HepG2 (cell line): Measurements from ENCODE around the gene STK11. TPM values are rescaled to one million over a fixed set of nuclear protein-coding genes. Genes with fewer than 3 reads are reported as not detected.
A peak's percentile ranks its signal among the peaks of the same experiment; 100 is the strongest.

Source experiments
- DDIT3 ChIP-seq: sonication (generic); formaldehyde crosslinking; IDR thresholded peaks from 2 replicates; pipeline ENCODE4 v1.4.0; 2020; ENCODE audit warnings: mild to moderate bottlenecking, missing genetic modification reagents
- HNF4A ChIP-seq: sonication (generic); formaldehyde crosslinking; IDR thresholded peaks from 2 replicates; pipeline ENCODE4 v1.4.0; 2020; ENCODE audit warnings: missing genetic modification reagents
- JUNB ChIP-seq: sonication (generic); formaldehyde crosslinking; IDR thresholded peaks from 2 replicates; pipeline ENCODE4 v1.8.0; 2022; ENCODE audit warnings: missing genetic modification reagents, mild to moderate bottlenecking, borderline replicate concordance
- KDM2A ChIP-seq: sonication (generic); formaldehyde crosslinking; IDR thresholded peaks from 2 replicates; pipeline ENCODE4 v1.4.0; 2020; ENCODE audit warnings: low read depth, missing genetic modification reagents, borderline replicate concordance
- MED1 ChIP-seq: sonication (generic); formaldehyde crosslinking; IDR thresholded peaks from 2 replicates; pipeline ENCODE4 v1.4.0; 2020; ENCODE audit warnings: missing genetic modification reagents
- MYC ChIP-seq: sonication (generic); formaldehyde crosslinking; IDR thresholded peaks from 2 replicates; pipeline ENCODE4 v1.9.0; 2021; ENCODE audit warnings: missing genetic modification reagents, borderline replicate concordance
- NR2F6 ChIP-seq, 2 experiments: IDR thresholded peaks; 2 replicates each; pipeline ENCODE4 v1.6.1; 2016; ENCODE audit warnings: antibody characterized with exemption in 1 of 2, mild to moderate bottlenecking in 1 of 2
- RAD21 ChIP-seq: fragments of 450-650 bp; formaldehyde crosslinking; IDR thresholded peaks from 2 replicates; pipeline ENCODE4 v1.5.0; 2020; ENCODE audit warnings: mild to moderate bottlenecking
- RXRA ChIP-seq: sonication (generic); formaldehyde crosslinking; IDR thresholded peaks from 2 replicates; pipeline ENCODE4 v1.5.1; 2020; ENCODE audit warnings: missing genetic modification reagents
- SRY ChIP-seq: sonication (generic); formaldehyde crosslinking; IDR thresholded peaks from 2 replicates; pipeline ENCODE4 v1.8.0; 2022; ENCODE audit warnings: mild to moderate bottlenecking, missing genetic modification reagents
- TCF7L2 ChIP-seq: IDR thresholded peaks from 2 replicates; pipeline ENCODE4 v1.6.1; 2011; ENCODE audit warnings: mild to moderate bottlenecking, low read depth, low read length, moderate library complexity
- ZNF556 ChIP-seq: sonication (generic); formaldehyde crosslinking; IDR thresholded peaks from 2 replicates; pipeline ENCODE4 v1.4.0; 2020; ENCODE audit warnings: mild to moderate bottlenecking, missing genetic modification reagents, borderline replicate concordance
- ZNF563 ChIP-seq: sonication (generic); formaldehyde crosslinking; IDR thresholded peaks from 2 replicates; pipeline ENCODE4 v1.8.0; 2022; ENCODE audit warnings: mild to moderate bottlenecking, moderate library complexity, missing genetic modification reagents
- ZNF674 ChIP-seq: sonication (generic); formaldehyde crosslinking; IDR thresholded peaks from 2 replicates; pipeline ENCODE4 v1.5.0; 2020; ENCODE audit warnings: low read depth, mild to moderate bottlenecking, missing genetic modification reagents
- ZNF790 ChIP-seq: sonication (generic); formaldehyde crosslinking; IDR thresholded peaks from 2 replicates; pipeline ENCODE4 v1.8.0; 2022; ENCODE audit warnings: missing genetic modification reagents, mild to moderate bottlenecking, borderline replicate concordance
- ZNF83 ChIP-seq: sonication (generic); formaldehyde crosslinking; IDR thresholded peaks from 2 replicates; pipeline ENCODE4 v1.4.0; 2020; ENCODE audit warnings: missing genetic modification reagents, mild to moderate bottlenecking, borderline replicate concordance
- polyA plus RNA-seq, 8 experiments: library from polyadenylated mRNA; depleted of rRNA in 3 of 8; stranded (reverse) in 7 of 8; unstranded in 1 of 8; fragments of >200 nt; fragmentation: Illumina TruSeq in 4 of 8; extraction: Trizol in 4 of 8; gene quantifications; 2 replicates each; pipeline versions ENCODE4 v1.2.1 to v1.2.3, GENCODE V29; 2011 to 2016; ENCODE audit warnings: low read depth in 4 of 8, missing spikeins in 1 of 8, mixed read lengths in 1 of 8; ENCODE audit not compliant: insufficient read depth in 1 of 8
- total RNA-seq, 5 experiments: library from RNA; depleted of rRNA; stranded (reverse); fragments of >200 nt; fragmentation: Illumina TruSeq; extraction: Trizol; gene quantifications; 2 replicates each; pipeline ENCODE4 v1.2.3, GENCODE V29; 2016; ENCODE audit warnings: low read depth in 1 of 5
- TF ChIP-seq, protein P1 (sequence below): sonication (generic); formaldehyde crosslinking; IDR thresholded peaks from 2 replicates; pipeline ENCODE4 v1.9.0; 2021; ENCODE audit warnings: missing genetic modification reagents, mild to moderate bottlenecking, borderline replicate concordance
- TF ChIP-seq, protein P2 (sequence below): sonication (generic); formaldehyde crosslinking; IDR thresholded peaks from 2 replicates; pipeline ENCODE4 v1.4.0; 2020; ENCODE audit warnings: missing genetic modification reagents
- TF ChIP-seq, protein P3 (sequence below): IDR thresholded peaks from 2 replicates; pipeline ENCODE4 v1.6.1; 2016; ENCODE audit warnings: mild to moderate bottlenecking
- TF ChIP-seq, protein P4 (sequence below): sonication (generic); formaldehyde crosslinking; IDR thresholded peaks from 2 replicates; pipeline ENCODE4 v1.8.0; 2022; ENCODE audit warnings: missing genetic modification reagents, mild to moderate bottlenecking, moderate library complexity, borderline replicate concordance

STK11 gene
- total and polyA plus RNA-seq, 2 of the 13 experiments (the other 11 are each of a cell fraction or from before 2014, with no cell fraction given) = 27.5 to 43.6 TPM

DNA sequence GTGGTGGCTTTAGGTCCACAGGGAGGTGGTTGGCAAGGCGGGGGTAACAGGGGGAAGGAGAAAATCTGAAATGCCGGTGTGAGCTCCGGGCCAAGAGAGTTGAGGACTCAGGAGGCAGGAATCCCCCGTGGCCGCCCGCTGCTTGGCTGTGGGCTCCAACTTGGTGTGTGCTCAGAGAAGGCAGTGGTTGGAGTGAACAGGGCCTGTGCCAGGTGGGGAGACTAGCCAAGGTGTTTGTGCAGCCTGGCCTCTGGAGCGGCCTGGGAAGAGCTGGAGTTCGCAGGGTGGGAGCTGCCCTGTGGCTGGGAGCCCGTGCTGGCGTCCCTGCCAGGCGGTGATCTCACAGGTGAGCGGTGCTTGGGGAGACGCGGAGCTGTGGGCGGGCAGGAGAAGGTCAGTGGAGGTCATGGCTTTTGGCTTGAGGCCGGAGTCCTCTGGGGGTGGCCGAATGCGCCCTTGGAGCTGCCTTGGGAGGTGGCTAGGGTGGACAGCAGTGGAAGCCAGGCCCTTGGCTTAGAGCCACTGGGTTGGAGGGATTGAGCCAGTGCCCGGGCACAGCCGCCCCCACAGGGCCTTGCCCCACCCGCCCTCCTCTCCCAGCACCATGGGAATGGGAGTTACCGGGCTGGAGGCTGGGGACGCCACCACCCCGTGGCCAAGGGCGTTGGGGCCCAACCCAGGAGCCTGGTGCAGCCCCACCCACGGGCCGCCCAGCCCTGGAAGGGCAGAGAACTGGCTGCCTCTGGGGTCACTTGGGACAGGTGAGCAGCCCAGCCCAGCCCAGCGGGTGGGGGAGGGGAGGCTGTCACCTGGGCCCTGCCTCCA is 56.4 kb downstream of the STK11 start (continued):
- TF ChIP-seq MED1 (CRISPR knock-in tag) (peak; percentile 21; the same call in 1 of the 2 replicates), ZNF674 (CRISPR knock-in tag) (no peak), RAD21 (CRISPR knock-in tag) (no peak), MYC (CRISPR knock-in tag) (peak; percentile 28; the same call in 1 of the 2 replicates), JUNB (CRISPR knock-in tag) (no peak), TCF7L2 (no peak), SRY (CRISPR knock-in tag) (no peak), ZNF563 (0 out of 2 replicates have a peak, but pooled peaks have one; percentile 27), NR2F6 (IDR thresholded peaks at IDR 0.05) (peak; percentile 73), NR2F6 (CRISPR knock-in tag; IDR thresholded peaks at IDR 0.05) (peak; percentile 75), DDIT3 (no peak), ZNF790 (CRISPR knock-in tag) (0 out of 2 replicates have a peak, but pooled peaks have one; percentile 30), KDM2A (CRISPR knock-in tag) (peak; percentile 47; the same call in 1 of the 2 replicates), RXRA (CRISPR knock-in tag) (peak; percentile 89), ZNF556 (CRISPR knock-in tag) (0 out of 2 replicates have a peak, but pooled peaks have one; percentile 18), ZNF83 (CRISPR knock-in tag) (no peak; the same call in 1 of the 2 replicates), HNF4A (CRISPR knock-in tag) (0 out of 2 replicates have a peak, but pooled peaks have one; percentile 43)
- TF ChIP-seq, protein P1, sequence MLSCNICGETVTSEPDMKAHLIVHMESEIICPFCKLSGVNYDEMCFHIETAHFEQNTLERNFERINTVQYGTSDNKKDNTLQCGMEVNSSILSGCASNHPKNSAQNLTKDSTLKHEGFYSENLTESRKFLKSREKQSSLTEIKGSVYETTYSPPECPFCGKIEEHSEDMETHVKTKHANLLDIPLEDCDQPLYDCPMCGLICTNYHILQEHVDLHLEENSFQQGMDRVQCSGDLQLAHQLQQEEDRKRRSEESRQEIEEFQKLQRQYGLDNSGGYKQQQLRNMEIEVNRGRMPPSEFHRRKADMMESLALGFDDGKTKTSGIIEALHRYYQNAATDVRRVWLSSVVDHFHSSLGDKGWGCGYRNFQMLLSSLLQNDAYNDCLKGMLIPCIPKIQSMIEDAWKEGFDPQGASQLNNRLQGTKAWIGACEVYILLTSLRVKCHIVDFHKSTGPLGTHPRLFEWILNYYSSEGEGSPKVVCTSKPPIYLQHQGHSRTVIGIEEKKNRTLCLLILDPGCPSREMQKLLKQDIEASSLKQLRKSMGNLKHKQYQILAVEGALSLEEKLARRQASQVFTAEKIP (CRISPR knock-in tag) = no peak
- TF ChIP-seq, protein P2, sequence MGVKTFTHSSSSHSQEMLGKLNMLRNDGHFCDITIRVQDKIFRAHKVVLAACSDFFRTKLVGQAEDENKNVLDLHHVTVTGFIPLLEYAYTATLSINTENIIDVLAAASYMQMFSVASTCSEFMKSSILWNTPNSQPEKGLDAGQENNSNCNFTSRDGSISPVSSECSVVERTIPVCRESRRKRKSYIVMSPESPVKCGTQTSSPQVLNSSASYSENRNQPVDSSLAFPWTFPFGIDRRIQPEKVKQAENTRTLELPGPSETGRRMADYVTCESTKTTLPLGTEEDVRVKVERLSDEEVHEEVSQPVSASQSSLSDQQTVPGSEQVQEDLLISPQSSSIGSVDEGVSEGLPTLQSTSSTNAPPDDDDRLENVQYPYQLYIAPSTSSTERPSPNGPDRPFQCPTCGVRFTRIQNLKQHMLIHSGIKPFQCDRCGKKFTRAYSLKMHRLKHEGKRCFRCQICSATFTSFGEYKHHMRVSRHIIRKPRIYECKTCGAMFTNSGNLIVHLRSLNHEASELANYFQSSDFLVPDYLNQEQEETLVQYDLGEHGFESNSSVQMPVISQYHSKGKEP (CRISPR knock-in tag) = no peak
- TF ChIP-seq, protein P3, sequence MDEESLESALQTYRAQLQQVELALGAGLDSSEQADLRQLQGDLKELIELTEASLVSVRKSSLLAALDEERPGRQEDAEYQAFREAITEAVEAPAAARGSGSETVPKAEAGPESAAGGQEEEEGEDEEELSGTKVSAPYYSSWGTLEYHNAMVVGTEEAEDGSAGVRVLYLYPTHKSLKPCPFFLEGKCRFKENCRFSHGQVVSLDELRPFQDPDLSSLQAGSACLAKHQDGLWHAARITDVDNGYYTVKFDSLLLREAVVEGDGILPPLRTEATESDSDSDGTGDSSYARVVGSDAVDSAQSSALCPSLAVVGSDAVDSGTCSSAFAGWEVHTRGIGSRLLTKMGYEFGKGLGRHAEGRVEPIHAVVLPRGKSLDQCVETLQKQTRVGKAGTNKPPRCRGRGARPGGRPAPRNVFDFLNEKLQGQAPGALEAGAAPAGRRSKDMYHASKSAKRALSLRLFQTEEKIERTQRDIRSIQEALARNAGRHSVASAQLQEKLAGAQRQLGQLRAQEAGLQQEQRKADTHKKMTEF (CRISPR knock-in tag) = no peak
- TF ChIP-seq, protein P4, sequence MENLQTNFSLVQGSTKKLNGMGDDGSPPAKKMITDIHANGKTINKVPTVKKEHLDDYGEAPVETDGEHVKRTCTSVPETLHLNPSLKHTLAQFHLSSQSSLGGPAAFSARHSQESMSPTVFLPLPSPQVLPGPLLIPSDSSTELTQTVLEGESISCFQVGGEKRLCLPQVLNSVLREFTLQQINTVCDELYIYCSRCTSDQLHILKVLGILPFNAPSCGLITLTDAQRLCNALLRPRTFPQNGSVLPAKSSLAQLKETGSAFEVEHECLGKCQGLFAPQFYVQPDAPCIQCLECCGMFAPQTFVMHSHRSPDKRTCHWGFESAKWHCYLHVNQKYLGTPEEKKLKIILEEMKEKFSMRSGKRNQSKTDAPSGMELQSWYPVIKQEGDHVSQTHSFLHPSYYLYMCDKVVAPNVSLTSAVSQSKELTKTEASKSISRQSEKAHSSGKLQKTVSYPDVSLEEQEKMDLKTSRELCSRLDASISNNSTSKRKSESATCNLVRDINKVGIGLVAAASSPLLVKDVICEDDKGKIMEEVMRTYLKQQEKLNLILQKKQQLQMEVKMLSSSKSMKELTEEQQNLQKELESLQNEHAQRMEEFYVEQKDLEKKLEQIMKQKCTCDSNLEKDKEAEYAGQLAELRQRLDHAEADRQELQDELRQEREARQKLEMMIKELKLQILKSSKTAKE (CRISPR knock-in tag) = 0 out of 2 replicates have a peak, but pooled peaks have one; percentile 17
